Measurements from ENCODE around the gene HDDC2. TPM values are rescaled to one million over a fixed set of nuclear protein-coding genes. Genes with fewer than 3 reads are reported as not detected.

Gene HDDC2, protein sequence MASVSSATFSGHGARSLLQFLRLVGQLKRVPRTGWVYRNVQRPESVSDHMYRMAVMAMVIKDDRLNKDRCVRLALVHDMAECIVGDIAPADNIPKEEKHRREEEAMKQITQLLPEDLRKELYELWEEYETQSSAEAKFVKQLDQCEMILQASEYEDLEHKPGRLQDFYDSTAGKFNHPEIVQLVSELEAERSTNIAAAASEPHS
- 10 to 100 TPM; 51.5 to 74.4 TPM for total RNA-seq

- peak within 1 kb of the TSS; percentile 92 for H3K4me3 Mint-ChIP-seq
- peak; percentile 78 for ATAC-seq (replicated peaks)
- no peaks in the 10 kb centered on the region for H3K27me3 Mint-ChIP-seq
- peaks cover 37% of the 10 kb centered on the region for H3K4me1 Mint-ChIP-seq
- H3K27ac Mint-ChIP-seq = peak within 1 kb of the TSS; percentile 94
- H3K9me3 Mint-ChIP-seq = peaks cover 8% of the 10 kb centered on the region
- peaks cover 45% of the 10 kb centered on the region for H3K36me3 Mint-ChIP-seq (ENCODE audit: low read depth)
These were observed at the start of gene HDDC2 for GRCh38 chr6:125301435-125302391. Gene HDDC2 (minus strand): TSS chr6:125301967. CDS start chr6:125301932, 35 bp downstream.

GRCh38 chr6:125346926-125347563 lies 45.3 kb upstream of the HDDC2 start:
- no peak for ATAC-seq (replicated peaks)
- H3K4me1 Mint-ChIP-seq = no peaks in the 10 kb centered on the region

DNA sequence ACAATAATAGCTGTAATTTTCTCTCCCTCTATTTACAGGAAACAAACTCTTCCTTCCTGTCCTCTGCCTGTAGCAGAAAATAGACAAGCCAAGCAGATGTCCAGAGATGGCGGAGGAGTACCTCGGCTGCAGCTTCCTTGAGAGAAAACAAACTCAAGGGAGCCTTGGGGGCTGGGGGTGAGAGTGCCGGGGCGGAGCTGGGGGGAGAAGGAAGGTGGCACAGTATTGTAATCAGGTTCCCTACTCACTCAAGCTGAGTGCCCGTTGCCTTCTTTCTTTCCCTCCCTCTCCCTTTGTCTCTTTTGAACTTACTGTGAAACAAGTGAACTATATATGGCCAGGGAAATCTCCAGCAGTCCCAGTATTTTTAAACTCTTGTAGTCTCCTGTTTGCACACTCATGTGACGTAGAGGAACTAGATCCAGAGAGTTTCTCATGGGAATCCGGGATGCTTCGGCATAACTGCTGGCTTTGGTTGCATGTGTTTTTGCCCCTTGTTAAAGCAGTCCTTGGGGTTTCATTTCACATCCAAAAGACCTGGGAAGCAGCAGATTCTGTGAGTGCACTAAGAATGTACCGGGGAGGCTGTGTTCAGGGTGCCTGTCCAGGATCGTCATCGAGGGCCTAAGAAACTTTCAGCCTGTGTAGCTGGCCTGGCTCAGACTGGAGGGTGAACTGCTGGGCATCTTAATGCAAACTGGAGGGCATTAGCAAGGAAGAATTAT lies 44.6 kb upstream of the HDDC2 start:
- no peak overlapping the region for H3K27ac Mint-ChIP-seq
- H3K4me3 Mint-ChIP-seq = no peak overlapping the region
- no peaks in the 10 kb centered on the region for H3K36me3 Mint-ChIP-seq (ENCODE audit: low read depth)
- ATAC-seq (replicated peaks) = no peak
- H3K4me1 Mint-ChIP-seq = no peaks in the 10 kb centered on the region
- H3K27me3 Mint-ChIP-seq = peaks cover 3% of the 10 kb centered on the region
- H3K9me3 Mint-ChIP-seq = no peaks in the 10 kb centered on the region

More at GRCh38 chr6:125346926-125347563, 45.3 kb upstream of the HDDC2 start:
- Mint-ChIP-seq H3K9me3 (no peaks in the 10 kb centered on the region), H3K27me3 (peaks cover under 1% of the 10 kb centered on the region), H3K36me3 (ENCODE audit: low read depth) (no peaks in the 10 kb centered on the region), H3K4me3 (no peak overlapping the region), H3K27ac (no peak overlapping the region)

GRCh38 chr6:125341460-125341859 lies 39.7 kb upstream of the HDDC2 start:
- no peaks in the 10 kb centered on the region for H3K4me1 Mint-ChIP-seq
- no peak overlapping the region for H3K27ac Mint-ChIP-seq
- peaks cover 15% of the 10 kb centered on the region for H3K27me3 Mint-ChIP-seq
- H3K4me3 Mint-ChIP-seq = no peak overlapping the region
- ATAC-seq (replicated peaks) = no peak
- H3K36me3 Mint-ChIP-seq (ENCODE audit: low read depth) = no peaks in the 10 kb centered on the region
- H3K9me3 Mint-ChIP-seq = no peaks in the 10 kb centered on the region

- H3K9me3 Mint-ChIP-seq = no peaks in the 10 kb centered on the region
- H3K36me3 Mint-ChIP-seq (ENCODE audit: low read depth) = no peaks in the 10 kb centered on the region
- H3K4me1 Mint-ChIP-seq = no peaks in the 10 kb centered on the region
- no peak overlapping the region for H3K4me3 Mint-ChIP-seq
- no peak for ATAC-seq (replicated peaks)
- no peak overlapping the region for H3K27ac Mint-ChIP-seq
- peaks cover 16% of the 10 kb centered on the region for H3K27me3 Mint-ChIP-seq
These were observed 39.2 kb upstream of the HDDC2 start for GRCh38 chr6:125340991-125341390.

DNA sequence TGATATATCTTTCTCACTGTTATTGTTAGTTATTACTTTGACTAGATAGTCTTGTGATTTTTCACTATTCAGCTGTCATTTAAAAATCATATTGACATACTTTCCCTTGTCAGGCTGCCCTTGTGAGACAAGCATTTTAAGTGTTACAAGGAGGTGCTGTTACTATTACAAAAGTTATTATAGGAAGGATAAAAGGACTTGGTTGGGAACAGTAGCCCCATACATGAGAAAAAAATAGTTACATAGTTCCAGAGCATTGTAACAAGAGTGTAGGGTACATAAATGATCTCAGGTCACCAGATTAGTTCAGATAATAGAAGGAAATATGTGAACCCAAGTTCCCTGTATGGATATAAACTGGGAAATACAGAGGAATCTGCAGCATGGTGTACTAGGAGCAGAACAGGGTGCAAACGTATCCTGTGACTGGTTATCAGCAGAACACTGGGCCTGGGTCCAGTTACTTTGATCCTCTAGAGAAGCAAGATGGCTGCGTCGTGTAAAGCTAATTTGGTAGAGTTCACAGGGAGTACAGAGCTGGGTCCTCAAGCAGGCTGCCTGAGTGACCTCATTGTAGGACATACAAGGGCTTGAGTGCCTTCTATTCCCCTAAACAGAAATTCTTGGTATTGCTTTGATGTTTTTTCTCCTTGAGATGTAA lies 38.5 kb upstream of the HDDC2 start:
- Mint-ChIP-seq H3K9me3 (no peaks in the 10 kb centered on the region), H3K27ac (no peak overlapping the region), H3K4me1 (no peaks in the 10 kb centered on the region), H3K27me3 (peaks cover 23% of the 10 kb centered on the region), H3K36me3 (ENCODE audit: low read depth) (no peaks in the 10 kb centered on the region), H3K4me3 (no peak overlapping the region)
- no peak for ATAC-seq (replicated peaks)

DNA sequence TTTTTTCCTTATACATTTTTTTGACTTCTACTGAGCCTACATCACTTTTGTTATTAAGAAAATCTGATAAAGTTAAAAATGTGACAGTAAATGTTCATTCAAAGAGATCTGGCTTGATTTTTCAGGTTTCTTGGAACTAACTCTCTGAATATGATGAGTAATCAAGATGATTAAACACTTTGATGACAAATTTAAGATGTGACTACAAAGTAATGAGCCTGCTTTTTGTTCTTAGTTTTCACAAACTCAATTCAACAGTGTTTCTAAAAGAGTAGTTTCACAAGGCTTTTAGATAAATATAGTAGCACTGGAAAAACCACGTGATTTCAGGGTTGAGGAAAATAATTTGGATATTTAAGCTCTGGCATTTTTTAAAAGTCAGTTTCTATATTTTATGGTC lies 37.9 kb upstream of the HDDC2 start:
- Mint-ChIP-seq H3K27ac (no peak overlapping the region), H3K4me1 (no peaks in the 10 kb centered on the region), H3K27me3 (peaks cover 26% of the 10 kb centered on the region), H3K9me3 (no peaks in the 10 kb centered on the region), H3K4me3 (no peak overlapping the region), H3K36me3 (ENCODE audit: low read depth) (no peaks in the 10 kb centered on the region)
- ATAC-seq (replicated peaks) = no peak

DNA sequence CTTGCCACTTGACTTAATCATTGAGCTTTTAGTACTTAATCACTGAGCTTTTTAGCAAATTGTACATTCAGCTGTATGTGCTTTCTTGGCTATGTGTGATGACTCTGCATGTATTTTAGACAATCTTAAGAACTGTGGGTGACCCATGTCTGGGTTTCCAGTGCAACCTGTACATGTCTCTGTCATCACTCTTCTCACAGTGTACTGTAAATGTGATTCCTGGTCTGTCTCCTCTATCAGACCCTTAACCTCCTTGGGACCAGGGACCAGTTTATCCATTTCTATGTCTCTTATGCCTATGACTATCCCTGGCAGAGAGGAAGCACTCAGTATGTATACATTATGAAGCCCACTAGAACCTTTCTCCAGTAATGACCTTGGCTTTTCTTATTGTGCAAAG lies 36.6 kb upstream of the HDDC2 start:
- Mint-ChIP-seq H3K36me3 (ENCODE audit: low read depth) (no peaks in the 10 kb centered on the region), H3K4me3 (no peak overlapping the region), H3K27ac (no peak overlapping the region), H3K4me1 (no peaks in the 10 kb centered on the region), H3K9me3 (no peaks in the 10 kb centered on the region), H3K27me3 (peaks cover 26% of the 10 kb centered on the region)
- ATAC-seq (replicated peaks) = no peak

- no peaks in the 10 kb centered on the region for H3K9me3 Mint-ChIP-seq
- H3K36me3 Mint-ChIP-seq (ENCODE audit: low read depth) = no peaks in the 10 kb centered on the region
- no peak for ATAC-seq (replicated peaks)
- no peak overlapping the region for H3K27ac Mint-ChIP-seq
- H3K4me3 Mint-ChIP-seq = no peak overlapping the region
- H3K4me1 Mint-ChIP-seq = no peaks in the 10 kb centered on the region
- peaks cover 30% of the 10 kb centered on the region for H3K27me3 Mint-ChIP-seq
These were observed 35.9 kb upstream of the HDDC2 start for GRCh38 chr6:125337706-125338105.

DNA sequence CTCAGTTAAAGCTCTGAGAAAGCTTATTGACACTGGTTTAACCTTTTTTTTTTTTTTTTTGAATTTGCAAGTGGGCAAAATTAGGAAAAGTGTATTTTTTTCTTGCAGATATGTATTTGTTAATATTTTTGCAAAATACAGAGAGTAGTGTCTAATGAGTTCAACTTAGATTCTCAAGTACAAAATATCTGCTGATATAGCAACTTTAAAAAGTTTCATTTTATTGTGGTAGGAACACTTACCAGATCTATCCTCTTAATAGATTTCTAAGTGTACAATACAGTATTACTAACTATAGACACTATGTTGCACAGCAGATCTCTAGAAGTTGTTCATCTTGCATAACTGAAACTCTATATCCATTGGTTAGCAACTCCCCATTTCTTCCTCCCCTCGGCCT lies 30.9 kb upstream of the HDDC2 start:
- Mint-ChIP-seq H3K4me3 (no peak overlapping the region), H3K36me3 (ENCODE audit: low read depth) (no peaks in the 10 kb centered on the region), H3K9me3 (no peaks in the 10 kb centered on the region), H3K4me1 (no peaks in the 10 kb centered on the region), H3K27me3 (peaks cover 28% of the 10 kb centered on the region), H3K27ac (no peak overlapping the region)
- no peak for ATAC-seq (replicated peaks)

DNA sequence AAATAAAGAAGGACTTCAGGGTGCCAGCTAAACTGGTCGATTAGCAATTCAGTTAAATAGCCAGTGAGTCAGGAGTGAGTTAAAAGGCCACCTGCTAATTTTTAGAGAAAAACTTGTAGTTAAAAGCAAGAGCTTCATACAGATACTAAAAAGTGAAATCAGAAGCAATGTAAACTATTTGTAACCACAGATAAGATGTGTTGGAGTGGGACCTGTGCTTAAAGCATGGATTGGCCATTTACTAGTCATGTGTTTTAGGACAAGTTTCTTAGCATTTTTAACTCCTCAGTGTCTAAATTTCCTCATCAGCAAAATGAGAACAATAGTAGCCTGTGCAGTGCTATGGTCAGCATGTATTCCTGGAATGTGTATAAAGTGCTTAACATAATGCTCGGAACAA lies 23.8 kb upstream of the HDDC2 start:
- Mint-ChIP-seq H3K4me1 (no peaks in the 10 kb centered on the region), H3K36me3 (ENCODE audit: low read depth) (no peaks in the 10 kb centered on the region), H3K4me3 (no peak overlapping the region)

DNA sequence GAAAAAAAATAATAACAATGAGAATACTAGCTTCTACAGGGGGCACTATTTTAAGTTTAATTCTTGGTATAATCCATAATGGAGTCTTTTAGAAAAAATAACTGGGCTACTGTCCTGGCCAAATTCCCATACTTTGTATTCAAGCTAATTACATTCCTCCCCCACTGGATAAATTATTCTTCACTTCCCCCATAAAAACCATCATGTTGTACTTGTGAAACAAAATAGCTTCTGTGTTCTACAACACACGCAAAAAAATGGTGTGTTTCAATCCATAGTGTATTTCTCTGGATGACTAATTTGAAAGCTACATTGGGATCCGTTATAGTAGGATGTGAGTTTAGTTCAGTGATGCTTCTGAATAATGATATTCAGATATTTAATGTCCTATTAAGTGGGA lies 21.6 kb upstream of the HDDC2 start:
- Mint-ChIP-seq H3K27me3 (peaks cover 15% of the 10 kb centered on the region), H3K9me3 (no peaks in the 10 kb centered on the region), H3K27ac (no peak overlapping the region), H3K36me3 (ENCODE audit: low read depth) (no peaks in the 10 kb centered on the region), H3K4me1 (no peaks in the 10 kb centered on the region), H3K4me3 (no peak overlapping the region)
- ATAC-seq (replicated peaks) = no peak

More for the DNA sequence above, 23.8 kb upstream of the HDDC2 start:
- no peak overlapping the region for H3K27ac Mint-ChIP-seq
- H3K27me3 Mint-ChIP-seq = peaks cover 15% of the 10 kb centered on the region
- no peaks in the 10 kb centered on the region for H3K9me3 Mint-ChIP-seq
- ATAC-seq (replicated peaks) = no peak

DNA sequence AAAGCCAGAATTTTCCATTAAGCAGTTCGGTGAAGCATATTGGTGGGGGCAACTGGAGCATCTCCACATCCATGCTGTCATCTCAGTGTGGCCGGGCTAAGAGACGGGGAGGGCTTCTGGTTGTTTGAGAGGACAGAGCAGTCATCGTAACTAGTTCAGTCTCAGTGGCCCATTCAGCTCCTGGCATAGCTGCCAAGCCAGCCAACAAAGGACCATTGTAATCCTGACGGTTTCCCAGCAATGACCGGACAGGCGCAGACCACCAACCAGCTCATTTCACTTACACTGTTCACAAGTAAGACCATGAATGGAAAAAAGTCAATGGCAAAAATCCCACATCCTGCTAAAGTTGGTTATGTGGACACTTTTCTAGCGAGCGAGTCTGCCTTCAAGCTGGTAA lies 14.9 kb upstream of the HDDC2 start:
- Mint-ChIP-seq H3K27me3 (peaks cover 5% of the 10 kb centered on the region), H3K27ac (no peak overlapping the region), H3K4me3 (no peak overlapping the region), H3K4me1 (no peaks in the 10 kb centered on the region), H3K36me3 (ENCODE audit: low read depth) (no peaks in the 10 kb centered on the region), H3K9me3 (no peaks in the 10 kb centered on the region)
- ATAC-seq (replicated peaks) = no peak

DNA sequence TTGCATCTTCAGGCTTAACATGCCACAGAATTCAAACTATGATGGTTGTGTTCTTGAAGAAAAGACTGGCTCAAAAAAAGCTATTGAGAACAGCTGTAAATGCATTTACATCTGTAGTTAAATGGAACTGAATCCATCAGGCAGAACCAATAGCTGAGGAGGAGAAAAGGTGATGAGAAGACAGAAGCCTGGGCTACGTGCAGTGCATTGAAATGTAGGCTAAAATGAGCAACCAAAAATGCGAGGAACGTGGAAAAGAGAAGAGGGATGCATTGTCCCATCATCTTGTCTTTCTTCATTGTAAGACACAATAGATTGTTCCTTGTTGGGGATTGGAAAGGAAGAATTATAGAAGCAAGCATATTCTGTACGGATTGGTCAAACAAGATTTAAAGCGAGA lies 13.8 kb upstream of the HDDC2 start:
- ATAC-seq (replicated peaks) = no peak
- Mint-ChIP-seq H3K4me3 (no peak overlapping the region), H3K36me3 (ENCODE audit: low read depth) (no peaks in the 10 kb centered on the region), H3K4me1 (no peaks in the 10 kb centered on the region), H3K27me3 (peaks cover 5% of the 10 kb centered on the region), H3K9me3 (no peaks in the 10 kb centered on the region), H3K27ac (no peak overlapping the region)

All from activated T-helper 17 cell treated with anti-CD3 and anti-CD28 coated beads, Interleukin-2, amount 50 U/mL, for 72 hours (primary cell).